NCI-H345 treated with DMSO at 0.1 percent for 48 hours (cell line): ENCODE measurements around the gene GJD3.

ENCODE experiments used
- DNase-seq: peaks from one replicate; lab custom pipeline; 2025; ENCODE audit not compliant: unreplicated experiment; lab: John Stamatoyannopoulos, UW

GJD3 gene

GRCh38 chr17:40340880-40341807, 23.4 kb downstream of the GJD3 start:
- peak; percentile 26 for DNase-seq

DNA sequence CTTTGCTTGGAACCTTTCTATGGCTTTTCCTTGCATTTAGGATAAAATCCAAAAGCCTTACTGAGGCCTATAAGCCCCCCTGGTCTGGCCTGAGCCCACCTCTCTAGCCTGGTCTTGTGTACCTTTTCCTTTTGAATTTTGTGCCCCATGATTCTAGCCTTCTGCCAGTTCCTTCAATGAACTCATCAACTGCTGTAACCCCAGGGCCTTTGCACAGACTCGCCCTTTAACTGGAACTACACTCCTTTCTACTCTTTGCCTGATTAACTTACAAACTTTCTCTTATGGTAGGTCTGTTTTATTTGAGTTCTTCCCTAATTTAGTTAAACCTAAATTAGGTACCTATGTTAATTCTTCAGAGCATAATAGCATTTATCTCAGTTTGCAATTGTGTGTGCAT, 24.2 kb downstream of the GJD3 start:
- no peak for DNase-seq

DNA sequence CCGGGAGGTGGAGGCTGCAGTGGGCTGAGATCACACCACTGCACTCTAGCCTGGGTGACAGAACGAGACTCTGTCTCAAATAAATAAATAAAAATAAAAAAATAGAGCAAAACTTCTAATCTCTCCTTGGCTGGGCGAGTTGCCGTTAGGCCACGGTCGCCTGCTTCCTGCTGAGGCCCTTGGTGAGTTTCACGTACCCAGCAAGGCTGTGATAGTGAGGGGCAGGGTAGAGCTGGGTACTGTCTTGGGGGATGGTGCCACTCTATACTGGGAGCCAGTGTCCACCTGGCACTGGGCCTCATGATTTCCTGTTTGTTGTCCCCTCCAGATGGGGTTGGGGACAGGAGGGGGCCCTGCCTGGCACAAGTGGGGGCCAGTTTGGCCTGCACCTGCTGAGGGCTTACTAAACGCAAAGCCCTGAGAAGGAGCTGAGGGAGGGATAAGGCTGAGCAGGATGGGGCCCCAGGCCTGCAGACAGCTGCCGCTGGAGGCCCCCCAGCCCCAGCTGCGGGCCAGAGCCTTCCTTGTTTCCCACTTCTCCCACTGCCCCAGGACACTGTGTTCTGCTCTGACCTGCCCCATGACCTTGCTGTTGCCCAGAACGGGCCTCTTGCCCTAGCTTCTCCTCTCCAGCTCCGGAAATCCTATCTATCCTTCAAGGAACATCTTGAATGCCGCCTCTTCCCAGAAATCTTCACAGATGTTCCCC, 25.4 kb downstream of the GJD3 start:
- no peak for DNase-seq

DNA sequence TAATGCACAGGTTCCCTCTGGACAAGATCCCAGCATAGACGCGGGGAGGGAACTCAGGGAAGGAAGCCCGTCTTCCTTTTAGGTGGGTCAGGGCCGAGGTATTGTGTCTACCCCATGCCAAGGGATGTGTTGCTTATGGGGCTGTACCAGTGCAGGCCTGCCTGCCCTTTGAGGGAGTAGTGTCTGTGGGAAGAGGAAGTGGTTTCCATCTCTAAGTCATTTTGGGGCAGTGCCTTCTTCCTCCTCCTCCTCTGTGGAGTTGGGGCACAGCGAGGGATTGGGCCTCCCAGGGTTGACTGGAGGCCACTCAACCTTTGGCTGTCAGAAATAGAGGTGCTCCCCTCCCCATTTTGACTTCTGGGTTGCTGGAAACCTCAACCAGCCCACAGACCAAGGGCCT, 26.5 kb downstream of the GJD3 start:
- no peak for DNase-seq

GRCh38 chr17:40337351-40337750, 27.2 kb downstream of the GJD3 start:
- DNase-seq, result no peak

- DNase-seq, result no peak
Measured at GRCh38 chr17:40335620-40336019, 28.9 kb downstream of the GJD3 start.

- DNase-seq, result no peak
Measured at GRCh38 chr17:40333781-40334448, 30.6 kb downstream of the GJD3 start.

DNA sequence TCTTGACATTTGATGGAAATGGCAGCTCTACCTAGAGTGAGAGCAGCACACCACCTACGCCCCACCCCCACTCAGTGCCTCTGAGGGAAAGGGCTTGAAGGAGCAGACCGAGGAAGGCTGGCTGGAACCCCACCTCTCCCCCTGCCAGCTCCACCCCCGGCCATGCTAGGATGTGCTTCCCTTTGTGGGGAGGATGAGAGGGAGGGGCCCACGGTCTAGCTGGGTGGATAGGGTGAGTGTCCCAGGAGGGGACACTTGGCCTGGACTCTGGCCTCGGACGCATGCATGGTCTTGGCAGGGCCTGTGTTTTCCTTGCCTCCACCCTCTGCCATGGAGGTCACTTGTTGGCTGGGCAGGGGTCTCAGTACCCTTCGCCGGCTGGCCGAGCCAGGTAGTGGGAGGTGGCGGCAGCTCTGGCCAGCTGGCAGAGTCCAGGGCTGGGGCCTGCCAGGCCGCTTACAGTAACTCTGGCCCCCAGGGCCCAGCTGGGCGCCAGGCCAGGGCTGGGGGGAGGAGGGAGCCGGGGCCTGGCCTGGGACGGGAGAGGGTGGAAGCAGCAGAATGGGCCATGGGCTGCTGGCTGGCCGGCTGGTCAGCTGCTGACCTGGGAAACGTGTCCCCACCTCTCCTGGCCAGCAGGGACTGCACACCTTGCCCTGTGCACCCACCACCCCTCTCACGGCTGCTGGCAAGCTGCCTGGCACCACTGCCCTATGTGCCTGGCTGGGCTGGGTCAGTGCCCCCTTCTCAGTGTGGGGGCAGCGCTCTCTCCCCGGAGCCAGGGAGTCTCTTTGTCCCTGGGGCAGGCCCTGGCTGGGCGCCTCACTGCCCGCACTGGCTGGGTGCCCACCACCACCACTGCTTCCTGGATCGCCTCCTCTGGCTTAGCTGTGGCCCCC, 32.5 kb downstream of the GJD3 start:
- DNase-seq, result no peak

GRCh38 chr17:40330850-40331470, 33.6 kb downstream of the GJD3 start:
- no peak for DNase-seq

- peak; percentile 20 for DNase-seq
Measured at GRCh38 chr17:40329839-40330794, 34.4 kb downstream of the GJD3 start.

DNA sequence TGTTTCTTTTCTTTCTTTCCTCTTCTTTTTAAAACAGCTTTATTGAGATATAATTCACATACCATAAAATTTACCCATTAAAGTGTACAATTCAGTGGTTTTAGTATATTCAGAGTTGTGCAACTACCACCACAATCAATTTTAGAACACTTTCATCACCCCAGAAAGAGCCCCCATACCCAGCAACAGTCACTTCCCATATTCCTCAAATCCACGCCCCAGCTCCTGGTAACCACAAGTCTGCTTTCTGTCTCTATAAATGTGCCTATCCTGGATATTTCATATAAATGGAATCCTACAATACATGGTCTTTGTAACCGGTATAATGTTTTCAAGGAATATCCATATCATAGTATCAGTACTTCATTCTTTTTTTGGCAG, 36.2 kb downstream of the GJD3 start:
- DNase-seq, result no peak

GRCh38 chr17:40327735-40328385, 36.7 kb downstream of the GJD3 start:
- DNase-seq, result no peak

- DNase-seq, result no peak
Measured at GRCh38 chr17:40327244-40327729, 37.2 kb downstream of the GJD3 start.

- no peak for DNase-seq
Measured at GRCh38 chr17:40326832-40327199, 37.7 kb downstream of the GJD3 start.

DNA sequence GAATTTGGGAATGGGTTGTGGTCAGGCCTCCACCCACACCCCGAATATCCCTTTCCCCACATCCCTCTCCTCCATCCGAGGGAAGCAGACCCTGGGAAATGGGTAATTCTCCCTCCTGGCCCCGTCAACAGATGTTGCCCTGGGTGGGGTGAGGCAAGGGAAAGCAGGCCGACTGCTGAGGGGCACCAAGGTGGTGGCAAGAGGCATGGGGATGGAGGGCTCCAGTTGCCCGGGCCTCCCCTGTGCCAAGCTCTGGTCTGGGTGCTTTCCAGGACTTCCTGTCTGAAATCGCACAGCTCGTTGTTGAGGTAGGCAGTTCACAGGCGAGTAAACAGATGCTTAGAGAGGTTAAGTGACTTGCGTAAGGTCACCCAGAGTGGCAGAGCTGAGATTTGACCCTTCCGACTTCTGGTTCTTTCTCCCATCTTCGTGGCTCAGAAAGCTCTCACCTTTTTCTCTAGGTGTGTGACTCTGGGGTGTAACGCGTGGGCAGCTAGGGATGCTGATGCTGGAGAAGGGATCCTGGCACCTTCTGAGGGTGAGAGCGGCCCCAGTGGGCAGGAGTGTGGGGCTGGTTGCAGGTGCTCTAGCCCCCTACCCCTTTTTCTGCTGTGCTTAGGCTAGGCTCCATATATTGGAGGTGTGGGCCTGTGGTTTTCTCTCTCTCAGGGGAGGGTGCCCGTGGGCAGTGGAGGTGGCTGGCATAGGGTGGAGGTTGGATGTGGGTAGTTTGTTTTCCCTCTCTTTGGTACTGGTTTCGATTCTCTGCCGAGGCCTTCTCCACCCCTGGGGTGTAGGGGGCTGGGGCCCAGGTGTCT, 38.3 kb downstream of the GJD3 start:
- DNase-seq, result no peak

- DNase-seq, result no peak
Measured at GRCh38 chr17:40325156-40326013, 39.2 kb downstream of the GJD3 start.
